K562 (cell line): ENCODE data around the gene ADGRB3. TPM values are rescaled to one million over a fixed set of nuclear protein-coding genes. Genes with fewer than 3 reads are reported as not detected.
A peak's percentile ranks its signal among the peaks of the same experiment; 100 is the strongest.

Experiments
- ATAC-seq: fragments of 200-7000 bp; cut with Tn5 transposase; 3 replicates; pipeline ENCODE4 v1.9.1; 2020; ENCODE audit warnings: moderate library complexity
- BruUV-seq: library from RNA; stranded (reverse); fragments of 400-500 nt; replicated peaks from 2 replicates; lab custom pipeline; 2021; lab: Mats Ljungman, UMichigan
- CTCF ChIA-PET: fragments of 300-600 bp; formaldehyde crosslinking; extraction: SDS; loops from one replicate; lab custom pipeline; 2021; ENCODE audit warnings: low intra/inter-chr PET ratio; lab: Yijun Ruan, JAX
- POLR2A ChIA-PET: fragments of 300-600, 350-650 bp; sonication (Branson Sonifier 250); formaldehyde crosslinking; extraction: SDS; loops from one replicate; lab custom pipeline; 2021; ENCODE audit warnings: antibody characterized with exemption, inconsistent platforms; lab: Yijun Ruan, JAX
- DNase-seq, 4 experiments: peaks; one replicate each; pipeline versions ENCODE4 v3.0.0 to v3.0.0-alpha.2; 2011 to 2018; ENCODE audit warnings: low spot score in 3 of 4, mixed read lengths in 3 of 4; ENCODE audit errors: extremely low read depth in 1 of 4
- FAIRE-seq: peaks from 2 replicates; lab custom pipeline; 2011; peaks lifted over from hg19 to GRCh38; lab: Jason Lieb, UNC
- H2AFZ ChIP-seq: 2 replicates; pipeline ENCODE4 v1.6.0; 2011; ENCODE audit warnings: low read depth, low read length, control low read depth, inconsistent platforms
- H3K27ac ChIP-seq: fragments of 200-600 bp; 3 replicates; pipeline ENCODE4 v1.8.0; 2011; ENCODE audit warnings: low read depth, mild to moderate bottlenecking, control low read depth, inconsistent platforms, low read length, moderate library complexity, mixed read lengths; ENCODE audit errors: extremely low read depth
- H3K27me3 ChIP-seq, 2 experiments: fragments of 300-600 bp in 1 of 2; 2 replicates in 1 of 2; 3 replicates in 1 of 2; pipeline versions ENCODE4 v1.6.0 to v1.8.0; 2011; ENCODE audit warnings: inconsistent platforms in 2 of 2, low read length in 2 of 2, mild to moderate bottlenecking in 1 of 2, mixed read lengths in 1 of 2, moderate library complexity in 1 of 2; ENCODE audit not compliant: control insufficient read depth in 2 of 2, insufficient read depth in 2 of 2
- H3K36me3 ChIP-seq: fragments of 300-600 bp; 3 replicates; pipeline ENCODE4 v1.8.0; 2011; ENCODE audit warnings: mild to moderate bottlenecking, low read length, inconsistent platforms; ENCODE audit not compliant: control insufficient read depth, insufficient read depth
- H3K4me1 ChIP-seq, 2 experiments: fragments of 200-600 bp in 1 of 2; replicated peaks in 1 of 2; 2 replicates in 1 of 2; 3 replicates in 1 of 2; pipeline versions ENCODE4 v1.5.1 to v1.8.0; 2011; ENCODE audit warnings: inconsistent platforms in 2 of 2, low read length in 2 of 2, mild to moderate bottlenecking in 1 of 2, mixed read lengths in 1 of 2, moderate library complexity in 1 of 2; ENCODE audit not compliant: control insufficient read depth in 2 of 2, insufficient read depth in 2 of 2
- H3K4me2 ChIP-seq: 2 replicates; pipeline ENCODE4 v1.6.1; 2011; ENCODE audit warnings: low read length, control low read depth, inconsistent platforms, mixed read lengths; ENCODE audit not compliant: insufficient read depth
- H3K4me3 ChIP-seq: fragments of 200-600 bp; sonication (generic), shearing (Covaris generic); 2 replicates; pipeline ENCODE4 v1.5.1; 2016; ENCODE audit warnings: control low read depth, inconsistent platforms
- H3K79me2 ChIP-seq: fragments of 200-600 bp; 3 replicates; pipeline ENCODE4 v1.8.0; 2011; ENCODE audit warnings: low read length, inconsistent platforms; ENCODE audit not compliant: control insufficient read depth, insufficient read depth
- H3K9ac ChIP-seq, 2 experiments: 2 replicates each; pipeline versions ENCODE4 v1.6.0 to v1.6.1; 2011; ENCODE audit warnings: low read depth in 2 of 2, low read length in 2 of 2, control low read depth in 1 of 2, inconsistent platforms in 1 of 2, mild to moderate bottlenecking in 1 of 2, mixed read lengths in 1 of 2; ENCODE audit not compliant: insufficient read depth in 1 of 2
- H3K9me1 ChIP-seq: one replicate; pipeline ENCODE4 v1.6.0; 2011; ENCODE audit warnings: inconsistent platforms, mild to moderate bottlenecking, low read length, moderate library complexity; ENCODE audit not compliant: control insufficient read depth, insufficient read depth
- H3K9me3 ChIP-seq: replicated peaks from 2 replicates; pipeline ENCODE4 v1.5.1; 2011; ENCODE audit warnings: low read depth, low read length, inconsistent platforms; ENCODE audit not compliant: control insufficient read depth, insufficient read depth
- H4K20me1 ChIP-seq: replicated peaks from 2 replicates; pipeline ENCODE4 v1.6.1; 2011; ENCODE audit warnings: low read length, inconsistent platforms, mixed read lengths; ENCODE audit not compliant: control insufficient read depth, insufficient read depth
- ATF1 ChIP-seq, 2 experiments: fragments of 450-650 bp in 1 of 2; IDR thresholded peaks; 2 replicates each; pipeline ENCODE4 v1.6.1; 2016; ENCODE audit warnings: missing compliant biosample characterization in 1 of 2, missing genetic modification characterization in 1 of 2
- COPS2 ChIP-seq: fragments of 450-650 bp; conservative IDR thresholded peaks from 2 replicates; pipeline ENCODE4 v1.6.1; 2016; ENCODE audit warnings: mild to moderate bottlenecking, moderate library complexity
- FOXJ2 ChIP-seq: fragments of 200-800 bp; sonication (Bioruptor generic); IDR thresholded peaks from 2 replicates; pipeline ENCODE4 v1.6.1; 2016; ENCODE audit warnings: missing genetic modification characterization, missing compliant biosample characterization
- FOXK2 ChIP-seq, 2 experiments: fragments of 450-650 bp; IDR thresholded peaks in 1 of 2; conservative IDR thresholded peaks in 1 of 2; 2 replicates each; pipeline ENCODE4 v1.6.1; 2016; ENCODE audit warnings: low read depth in 2 of 2, mild to moderate bottlenecking in 1 of 2
- GTF2E2 ChIP-seq: fragments of 200-800 bp; sonication (Bioruptor generic); IDR thresholded peaks from 2 replicates; pipeline ENCODE4 v1.6.1; 2016; ENCODE audit warnings: missing genetic modification characterization, missing compliant biosample characterization
- HLTF ChIP-seq: fragments of 450-650 bp; IDR thresholded peaks from 2 replicates; pipeline ENCODE4 v1.6.1; 2016
- MEF2D ChIP-seq: conservative IDR thresholded peaks from 2 replicates; pipeline ENCODE4 v1.6.1; 2016; ENCODE audit warnings: low read depth, missing genetic modification characterization, missing compliant biosample characterization
- MTA2 ChIP-seq: fragments of 450-650 bp; IDR thresholded peaks from 2 replicates; pipeline ENCODE4 v1.6.1; 2016; ENCODE audit warnings: low read depth
- NR4A1 ChIP-seq, 2 experiments: fragments of 250-450 bp in 1 of 2; fragments of 450-650 bp in 1 of 2; sonication (Bioruptor Pico) in 1 of 2; IDR thresholded peaks; 2 replicates each; pipeline versions ENCODE4 v1.4.0 to v1.6.1; 2016 to 2020; ENCODE audit warnings: mild to moderate bottlenecking in 2 of 2, missing compliant biosample characterization in 1 of 2, missing genetic modification characterization in 1 of 2, moderate library complexity in 1 of 2
- PCBP2 ChIP-seq: fragments of 200-400 bp; formaldehyde crosslinking; IDR thresholded peaks from 2 replicates; pipeline ENCODE4 v1.6.1; 2018; ENCODE audit warnings: low read length, low read depth, mild to moderate bottlenecking, moderate library complexity; ENCODE audit not compliant: poor library complexity, severe bottlenecking
- POLR2G ChIP-seq: fragments of 200-400 bp; formaldehyde crosslinking; IDR thresholded peaks from 2 replicates; pipeline ENCODE4 v1.6.1; 2017; ENCODE audit warnings: low read depth, mild to moderate bottlenecking, antibody characterized with exemption, low read length, moderate library complexity
- RAD51 ChIP-seq: fragments of 450-650 bp; IDR thresholded peaks from 2 replicates; pipeline ENCODE4 v1.7.1; 2016; ENCODE audit warnings: low read depth, mild to moderate bottlenecking, borderline replicate concordance
- XRCC3 ChIP-seq: fragments of 450-650 bp; IDR thresholded peaks from 2 replicates; pipeline ENCODE4 v1.6.1; 2017; ENCODE audit warnings: mild to moderate bottlenecking, moderate library complexity
- XRCC5 ChIP-seq: fragments of 200-400 bp; formaldehyde crosslinking; IDR thresholded peaks from 2 replicates; pipeline ENCODE4 v1.6.1; 2017; ENCODE audit warnings: low read depth, mild to moderate bottlenecking, low read length
- ZNF253 ChIP-seq: fragments of 250-450 bp; sonication (Bioruptor Pico); conservative IDR thresholded peaks from 2 replicates; pipeline ENCODE4 v1.6.1; 2021; ENCODE audit warnings: mild to moderate bottlenecking
- ZNF274 ChIP-seq: IDR thresholded peaks from 2 replicates; pipeline ENCODE4 v1.6.1; 2011; ENCODE audit warnings: low read depth, mild to moderate bottlenecking, low read length, moderate library complexity, borderline replicate concordance
- ZNF561 ChIP-seq: fragments of 450-650 bp; formaldehyde crosslinking; conservative IDR thresholded peaks from 2 replicates; pipeline ENCODE4 v1.4.0; 2020; ENCODE audit warnings: mild to moderate bottlenecking, moderate library complexity
- in situ Hi-C: fragments of 300-500 bp; cut with MboI; formaldehyde crosslinking; loops from 4 replicates; pipeline ENCODE4 v1.15.0; 2018; ENCODE audit warnings: inconsistent platforms, mixed read lengths
- intact Hi-C: fragments of 100-400 bp; cut with micrococcal nuclease; formaldehyde crosslinking; loops from 2 replicates; pipeline ENCODE4 v1.14.2; 2022
- polyA plus RNA-seq, 8 experiments: library from polyadenylated mRNA; depleted of rRNA in 4 of 8; stranded (reverse) in 5 of 8; unstranded in 3 of 8; fragments of >200 nt; fragmentation: Nextera tagmentation in 2 of 8; fragmentation: Illumina TruSeq in 1 of 8; extraction: Ambion mirVana in 2 of 8; extraction: Trizol in 1 of 8; gene quantifications; 2 replicates each; pipeline versions ENCODE4 v1.2.1 to v1.2.3, GENCODE V29; 2011 to 2014; ENCODE audit warnings: inconsistent platforms in 1 of 8, missing spikeins in 1 of 8
- total RNA-seq, 7 experiments: library from RNA; depleted of rRNA in 6 of 7; stranded (reverse); fragments of >200 nt in 6 of 7; fragmentation: Illumina TruSeq in 2 of 7; extraction: Trizol in 2 of 7; gene quantifications; 2 replicates each; pipeline versions ENCODE4 v1.2.1 to v1.2.3, GENCODE V29; 2011 to 2021; ENCODE audit warnings: low replicate concordance in 1 of 7
- TF ChIP-seq, protein P1 (sequence below): sonication (generic); formaldehyde crosslinking; IDR thresholded peaks from 2 replicates; pipeline ENCODE4 v1.8.0; 2022; ENCODE audit warnings: missing genetic modification reagents, mild to moderate bottlenecking, borderline replicate concordance
- TF ChIP-seq, protein P2 (sequence below), 2 experiments: fragments of 450-650 bp; conservative IDR thresholded peaks; 2 replicates each; pipeline ENCODE4 v1.6.1; 2017; ENCODE audit warnings: mild to moderate bottlenecking in 2 of 2, moderate library complexity in 2 of 2

The ADGRB3 gene
- total and polyA plus RNA-seq, 9 of the 15 experiments (the other 6 are each of a cell fraction or from before 2014, with no cell fraction given): 0.90 to 7.8 (median 2.4) TPM

DNA sequence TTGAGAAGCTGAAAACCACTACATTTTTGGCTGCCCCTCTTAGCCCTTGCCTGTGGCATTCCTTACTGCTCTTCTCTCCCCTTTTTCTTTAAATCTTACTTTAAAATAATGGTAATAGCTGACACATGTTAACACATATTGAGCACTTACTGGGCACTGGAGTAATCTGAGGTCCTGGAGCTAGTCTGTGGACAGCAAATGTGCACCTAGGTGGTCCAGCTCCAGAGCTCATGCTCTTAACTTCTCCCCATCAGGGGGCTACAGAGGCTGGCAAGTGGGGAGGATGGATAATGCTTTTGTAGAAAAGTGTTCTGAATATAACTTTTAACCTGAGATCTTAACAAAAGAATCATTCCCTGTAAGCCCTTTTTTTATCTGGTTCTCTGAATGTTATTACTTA lies 74.8 kb downstream of the ADGRB3 start:
- H3K27ac ChIP-seq: no peak overlapping the region
- no peak overlapping the region for H3K9ac ChIP-seq
- no peaks in the 10 kb centered on the region for H4K20me1 ChIP-seq
- no peak overlapping the region for H3K4me3 ChIP-seq
- no TSS peak for BruUV-seq
- peak; percentile 77 for ATAC-seq
- H3K9me1 ChIP-seq: no peaks in the 10 kb centered on the region
- TF ChIP-seq PCBP2 (no peak), ZNF561 (no peak), ATF1 (CRISPR knock-in tag; IDR thresholded peaks at IDR 0.05) (no peak), ATF1 (tag; IDR thresholded peaks at IDR 0.05) (no peak), NR4A1 (CRISPR knock-in tag; IDR thresholded peaks at IDR 0.05) (no peak), NR4A1 (tag; IDR thresholded peaks at IDR 0.05) (no peak), ZNF253 (no peak), MTA2 (no peak), ZNF274 (no peak), XRCC3 (no peak), XRCC5 (no peak), COPS2 (no peak), FOXK2 (conservative IDR thresholded peaks at IDR 0.05 in 1 of 2, IDR thresholded peaks at IDR 0.05 in 1 of 2; ENCODE audit: low read depth in 2 of 2) (no peak), MEF2D (tag) (no peak), RAD51 (no peak), GTF2E2 (tag) (no peak), HLTF (no peak), FOXJ2 (tag) (no peak), POLR2G (no peak)
- TF ChIP-seq, protein P1, sequence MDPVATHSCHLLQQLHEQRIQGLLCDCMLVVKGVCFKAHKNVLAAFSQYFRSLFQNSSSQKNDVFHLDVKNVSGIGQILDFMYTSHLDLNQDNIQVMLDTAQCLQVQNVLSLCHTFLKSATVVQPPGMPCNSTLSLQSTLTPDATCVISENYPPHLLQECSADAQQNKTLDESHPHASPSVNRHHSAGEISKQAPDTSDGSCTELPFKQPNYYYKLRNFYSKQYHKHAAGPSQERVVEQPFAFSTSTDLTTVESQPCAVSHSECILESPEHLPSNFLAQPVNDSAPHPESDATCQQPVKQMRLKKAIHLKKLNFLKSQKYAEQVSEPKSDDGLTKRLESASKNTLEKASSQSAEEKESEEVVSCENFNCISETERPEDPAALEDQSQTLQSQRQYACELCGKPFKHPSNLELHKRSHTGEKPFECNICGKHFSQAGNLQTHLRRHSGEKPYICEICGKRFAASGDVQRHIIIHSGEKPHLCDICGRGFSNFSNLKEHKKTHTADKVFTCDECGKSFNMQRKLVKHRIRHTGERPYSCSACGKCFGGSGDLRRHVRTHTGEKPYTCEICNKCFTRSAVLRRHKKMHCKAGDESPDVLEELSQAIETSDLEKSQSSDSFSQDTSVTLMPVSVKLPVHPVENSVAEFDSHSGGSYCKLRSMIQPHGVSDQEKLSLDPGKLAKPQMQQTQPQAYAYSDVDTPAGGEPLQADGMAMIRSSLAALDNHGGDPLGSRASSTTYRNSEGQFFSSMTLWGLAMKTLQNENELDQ (CRISPR knock-in tag): no peak
- TF ChIP-seq, protein P2, sequence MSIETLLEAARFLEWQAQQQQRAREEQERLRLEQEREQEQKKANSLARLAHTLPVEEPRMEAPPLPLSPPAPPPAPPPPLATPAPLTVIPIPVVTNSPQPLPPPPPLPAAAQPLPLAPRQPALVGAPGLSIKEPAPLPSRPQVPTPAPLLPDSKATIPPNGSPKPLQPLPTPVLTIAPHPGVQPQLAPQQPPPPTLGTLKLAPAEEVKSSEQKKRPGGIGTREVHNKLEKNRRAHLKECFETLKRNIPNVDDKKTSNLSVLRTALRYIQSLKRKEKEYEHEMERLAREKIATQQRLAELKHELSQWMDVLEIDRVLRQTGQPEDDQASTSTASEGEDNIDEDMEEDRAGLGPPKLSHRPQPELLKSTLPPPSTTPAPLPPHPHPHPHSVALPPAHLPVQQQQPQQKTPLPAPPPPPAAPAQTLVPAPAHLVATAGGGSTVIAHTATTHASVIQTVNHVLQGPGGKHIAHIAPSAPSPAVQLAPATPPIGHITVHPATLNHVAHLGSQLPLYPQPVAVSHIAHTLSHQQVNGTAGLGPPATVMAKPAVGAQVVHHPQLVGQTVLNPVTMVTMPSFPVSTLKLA (conservative IDR thresholded peaks at IDR 0.05): no peak
- TF ChIP-seq, all 486 proteins: peak for 0
- Histone ChIP-seq H3K36me3 (no peaks in the 10 kb centered on the region), H3K9me3 (no peaks in the 10 kb centered on the region; the same call in 1 of the 2 replicates), H3K79me2 (0 out of 3 replicates have a peak, but pooled peaks cover 3% of the 10 kb centered on the region), H3K4me2 (no peak overlapping the region), H2AFZ (no peak overlapping the region), H3K4me1 (peaks cover 0 to 5% of the 10 kb centered on the region in 2 experiments; a peak in 2 of 5 replicates), H3K27me3 (no peaks in the 10 kb centered on the region)
- in situ Hi-C loops: no loop called here
- FAIRE-seq (no peak), DNase-seq (no peak)
- CTCF ChIA-PET: no interaction called here
- POLR2A ChIA-PET: interaction anchor here (1.2 to 1.8 kb wide), 5 partner anchors 8 to 31 kb away, joined by 3 to 6 read pairs (median 4); no protein-coding TSS in a partner anchor
- intact Hi-C loops: no loop called here
